HEK293T (cell line): Measurements from ENCODE around the gene DMD.
"Not testable (repeated sequence)": the region's sequence is repeated elsewhere in the genome, so short reads cannot be mapped to it uniquely, and the experiment has no call there.

Experiments used
- CTCF ChIA-PET: fragments of 350-600 bp; formaldehyde crosslinking; extraction: SDS; loops from one replicate; lab custom pipeline; 2021; ENCODE audit warnings: antibody characterized with exemption, inconsistent platforms; lab: Yijun Ruan, JAX
- POLR2A ChIA-PET: fragments of 350-600 bp; formaldehyde crosslinking; extraction: SDS; loops from one replicate; lab custom pipeline; 2020; ENCODE audit warnings: antibody characterized with exemption, inconsistent platforms; lab: Yijun Ruan, JAX
- DNase-seq: peaks from one replicate; pipeline ENCODE4 v3.0.0; 2012; ENCODE audit warnings: mixed read lengths; ENCODE audit errors: extremely low spot score
- ARNT ChIP-seq: fragments of 450-650 bp; IDR thresholded peaks from 2 replicates; pipeline ENCODE4 v1.6.1; 2017; ENCODE audit warnings: mild to moderate bottlenecking
- BHLHE40 ChIP-seq: fragments of 450-650 bp; IDR thresholded peaks from 2 replicates; pipeline ENCODE4 v1.6.1; 2016; ENCODE audit warnings: mild to moderate bottlenecking, moderate library complexity, borderline replicate concordance
- CTBP1 ChIP-seq: fragments of 450-650 bp; IDR thresholded peaks from 2 replicates; pipeline ENCODE4 v1.6.1; 2016; ENCODE audit warnings: borderline replicate concordance
- ELF4 ChIP-seq: fragments of 450-650 bp; IDR thresholded peaks from 2 replicates; pipeline ENCODE4 v1.6.1; 2017; ENCODE audit warnings: antibody characterized with exemption
- FOXA1 ChIP-seq: fragments of 450-650 bp; IDR thresholded peaks from 2 replicates; pipeline ENCODE4 v1.6.1; 2016; ENCODE audit warnings: mild to moderate bottlenecking
- FOXK2 ChIP-seq: fragments of 450-650 bp; IDR thresholded peaks from 2 replicates; pipeline ENCODE4 v1.6.1; 2016; ENCODE audit warnings: mild to moderate bottlenecking
- FOXM1 ChIP-seq: fragments of 450-650 bp; IDR thresholded peaks from 2 replicates; pipeline ENCODE4 v1.6.1; 2017; ENCODE audit warnings: mild to moderate bottlenecking, borderline replicate concordance
- HDGF ChIP-seq: fragments of 450-650 bp; IDR thresholded peaks from 2 replicates; pipeline ENCODE4 v1.6.1; 2017; ENCODE audit warnings: antibody characterized with exemption, borderline replicate concordance
- L3MBTL2 ChIP-seq: fragments of 450-650 bp; conservative IDR thresholded peaks from 2 replicates; pipeline ENCODE4 v1.6.1; 2016; ENCODE audit warnings: mild to moderate bottlenecking
- LEF1 ChIP-seq: fragments of 450-650 bp; IDR thresholded peaks from 2 replicates; pipeline ENCODE4 v1.6.1; 2017; ENCODE audit warnings: mild to moderate bottlenecking, borderline replicate concordance
- NFRKB ChIP-seq: fragments of 450-650 bp; IDR thresholded peaks from 2 replicates; pipeline ENCODE4 v1.6.1; 2016; ENCODE audit warnings: mild to moderate bottlenecking, moderate library complexity
- SP1 ChIP-seq: fragments of 450-650 bp; IDR thresholded peaks from 2 replicates; pipeline ENCODE4 v1.6.1; 2017
- SUZ12 ChIP-seq: fragments of 450-650 bp; IDR thresholded peaks from 2 replicates; pipeline ENCODE4 v1.6.1; 2016; ENCODE audit warnings: mild to moderate bottlenecking
- TARDBP ChIP-seq: fragments of 450-650 bp; IDR thresholded peaks from 2 replicates; pipeline ENCODE4 v1.6.1; 2016
- ZNF384 ChIP-seq: fragments of 450-650 bp; IDR thresholded peaks from 2 replicates; pipeline ENCODE4 v1.6.1; 2016
- TF ChIP-seq, protein P1 (sequence below): fragments of 450-650 bp; IDR thresholded peaks from 2 replicates; pipeline ENCODE4 v1.6.1; 2016

The DMD gene

DNA sequence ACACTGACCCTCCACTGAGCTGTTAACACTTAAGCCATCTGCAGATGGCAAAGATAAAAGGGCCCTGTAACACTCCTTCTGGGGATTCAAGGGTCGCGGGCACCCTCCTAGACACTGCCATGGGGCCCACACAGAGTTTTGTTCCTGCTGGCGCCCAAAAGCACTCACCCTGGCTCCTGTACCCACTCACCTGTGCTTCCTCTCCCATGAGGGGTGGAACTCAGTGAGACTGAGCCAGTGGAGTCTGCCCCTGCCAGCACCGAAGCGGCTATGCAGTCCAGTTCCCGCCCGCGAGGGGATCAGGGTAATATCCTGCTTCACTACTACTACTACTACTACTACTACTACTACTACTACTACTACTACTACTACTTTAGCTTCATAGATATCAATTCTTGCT lies 1827.4 kb downstream of the DMD start:
- POLR2A ChIA-PET: no interaction called here
- DNase-seq: no peak
- CTCF ChIA-PET: no interaction called here
- no peak for TF ChIP-seq SUZ12
- no peak for TF ChIP-seq HDGF
- no peak for TF ChIP-seq FOXK2
- TF ChIP-seq NFRKB: no peak
- no peak for TF ChIP-seq ELF4
- TF ChIP-seq BHLHE40: no peak
- no peak for TF ChIP-seq CTBP1

DNA sequence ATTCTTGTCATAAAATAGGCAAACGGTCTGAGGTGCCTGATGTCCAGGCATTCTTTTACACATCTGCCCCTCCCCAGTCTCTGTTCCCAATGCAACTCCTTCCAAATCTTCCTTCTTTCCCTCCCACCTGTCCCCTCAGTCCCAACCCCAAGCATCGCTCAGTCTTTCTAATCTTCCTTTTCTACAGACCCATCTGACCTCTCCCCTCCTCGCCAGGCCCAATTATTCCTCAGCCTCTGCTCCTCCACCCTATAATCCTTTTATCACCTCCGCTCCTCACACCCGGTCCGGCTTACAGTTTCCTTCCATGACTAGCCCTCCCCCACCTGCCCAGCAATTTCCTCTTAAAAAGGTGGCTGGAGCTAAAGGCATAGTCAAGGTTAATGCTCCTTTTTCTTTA lies 1832.4 kb downstream of the DMD start:
- CTCF ChIA-PET, DNase-seq: not testable (repeated sequence)
- POLR2A ChIA-PET: interaction anchor here (0.6 kb wide), 1 partner anchor 63 kb away, joined by 3 read pairs; no protein-coding TSS in a partner anchor

GRCh38 chrX:31377821-31378220 lies 1833.5 kb downstream of the DMD start:
- DNase-seq, CTCF ChIA-PET, POLR2A ChIA-PET: not testable (repeated sequence)

- ChIA-PET CTCF (no interaction called here), POLR2A (no interaction called here)
- DNase-seq: no peak
- TF ChIP-seq ARNT (no peak), L3MBTL2 (no peak), ZNF384 (no peak), FOXA1 (no peak), FOXK2 (no peak), TARDBP (no peak), CTBP1 (no peak), SUZ12 (no peak), BHLHE40 (no peak), LEF1 (no peak), SP1 (no peak), NFRKB (no peak), HDGF (no peak), ELF4 (no peak), FOXM1 (no peak)
- TF ChIP-seq, protein P1, sequence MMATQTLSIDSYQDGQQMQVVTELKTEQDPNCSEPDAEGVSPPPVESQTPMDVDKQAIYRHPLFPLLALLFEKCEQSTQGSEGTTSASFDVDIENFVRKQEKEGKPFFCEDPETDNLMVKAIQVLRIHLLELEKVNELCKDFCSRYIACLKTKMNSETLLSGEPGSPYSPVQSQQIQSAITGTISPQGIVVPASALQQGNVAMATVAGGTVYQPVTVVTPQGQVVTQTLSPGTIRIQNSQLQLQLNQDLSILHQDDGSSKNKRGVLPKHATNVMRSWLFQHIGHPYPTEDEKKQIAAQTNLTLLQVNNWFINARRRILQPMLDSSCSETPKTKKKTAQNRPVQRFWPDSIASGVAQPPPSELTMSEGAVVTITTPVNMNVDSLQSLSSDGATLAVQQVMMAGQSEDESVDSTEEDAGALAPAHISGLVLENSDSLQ: no peak
Measured at GRCh38 chrX:31376408-31377022, 1834.8 kb downstream of the DMD start.

GRCh38 chrX:31374786-31375185 lies 1836.6 kb downstream of the DMD start:
- TF ChIP-seq FOXA1 (no peak), SUZ12 (no peak), FOXK2 (no peak), CTBP1 (no peak), LEF1 (no peak), NFRKB (no peak)
- ChIA-PET POLR2A (interaction anchor here (0.8 kb wide), 1 partner anchor 166 kb away, joined by 3 read pairs; no protein-coding TSS in a partner anchor), CTCF (interaction anchor here (0.6 kb wide), 1 partner anchor 283 kb away, joined by 3 read pairs; no protein-coding TSS in a partner anchor)
- DNase-seq: no peak

GRCh38 chrX:31371956-31372355 lies 1839.4 kb downstream of the DMD start:
- no peak for DNase-seq
- ChIA-PET POLR2A (no interaction called here), CTCF (interaction anchor here (0.6 kb wide), 1 partner anchor 24 kb away, joined by 3 read pairs; no protein-coding TSS in a partner anchor)
- TF ChIP-seq FOXM1 (no peak), ELF4 (no peak), FOXA1 (no peak), HDGF (no peak), L3MBTL2 (no peak), FOXK2 (no peak), CTBP1 (no peak), ZNF384 (no peak), BHLHE40 (no peak), LEF1 (no peak), ARNT (no peak), SUZ12 (no peak), SP1 (no peak), NFRKB (no peak), TARDBP (no peak)
- TF ChIP-seq, protein P1: no peak

- ChIA-PET CTCF (no interaction called here), POLR2A (no interaction called here)
- DNase-seq: no peak
- TF ChIP-seq SUZ12: no peak
- no peak for TF ChIP-seq FOXM1
- no peak for TF ChIP-seq L3MBTL2
- no peak for TF ChIP-seq SP1
- no peak for TF ChIP-seq ZNF384
- TF ChIP-seq HDGF: no peak
- no peak for TF ChIP-seq LEF1
- TF ChIP-seq BHLHE40: no peak
- TF ChIP-seq, protein P1: no peak
- TF ChIP-seq ELF4: no peak
- no peak for TF ChIP-seq ARNT
- TF ChIP-seq FOXA1: no peak
- TF ChIP-seq FOXK2: no peak
- TF ChIP-seq NFRKB: no peak
- TF ChIP-seq TARDBP: no peak
- no peak for TF ChIP-seq CTBP1
Measured at GRCh38 chrX:31367816-31368215, 1843.5 kb downstream of the DMD start.
